Vagina (tissue), 2 donors: Measurements from ENCODE around the gene HPX.

ENCODE experiments used
- POLR2A ChIP-seq, 2 donors: fragments of 450-650 bp; IDR thresholded peaks; one replicate each; pipeline ENCODE4 v1.6.1; 2017; ENCODE audit warnings: antibody characterized with exemption in 2 of 2, mild to moderate bottlenecking in 2 of 2, moderate library complexity in 2 of 2
- POLR2AphosphoS5 ChIP-seq, 2 donors: sonication (generic); formaldehyde crosslinking; IDR thresholded peaks; one replicate each; pipeline ENCODE4 v1.9.0; 2017; ENCODE audit warnings: antibody characterized with exemption in 2 of 2, mild to moderate bottlenecking in 2 of 2, low read depth in 1 of 2; ENCODE audit not compliant: insufficient read depth in 1 of 2
- TF ChIP-seq, protein P1 (sequence below), 3 experiments: fragments of 450-650 bp in 2 of 3; fragments of 200-600 bp in 1 of 3; sonication (generic) in 1 of 3; IDR thresholded peaks; one replicate each; pipeline ENCODE4 v1.5.1; 2017 to 2019; ENCODE audit warnings: antibody characterized with exemption in 3 of 3, mild to moderate bottlenecking in 2 of 3, moderate library complexity in 2 of 3

DNA sequence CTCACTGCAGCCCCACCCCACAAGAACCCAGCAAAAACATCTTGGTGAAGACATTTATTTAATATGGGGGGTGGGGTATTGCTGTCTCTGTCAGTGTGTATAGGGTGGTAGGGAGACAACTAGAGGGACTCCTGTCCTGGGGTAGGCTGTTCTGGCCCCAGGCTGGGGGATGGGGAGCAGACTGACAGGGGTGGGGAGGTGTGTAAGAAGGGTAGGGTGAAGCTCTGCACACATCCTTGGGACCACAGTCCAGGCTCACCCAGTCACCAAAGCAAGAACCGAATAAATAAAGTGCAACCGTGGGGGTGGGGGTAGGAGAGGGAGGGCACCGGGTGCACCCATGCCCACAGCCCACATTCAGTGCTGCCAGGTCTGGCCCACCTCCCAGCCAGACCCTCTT lies 7.8 kb upstream of the HPX start:
- TF ChIP-seq, protein P1, sequence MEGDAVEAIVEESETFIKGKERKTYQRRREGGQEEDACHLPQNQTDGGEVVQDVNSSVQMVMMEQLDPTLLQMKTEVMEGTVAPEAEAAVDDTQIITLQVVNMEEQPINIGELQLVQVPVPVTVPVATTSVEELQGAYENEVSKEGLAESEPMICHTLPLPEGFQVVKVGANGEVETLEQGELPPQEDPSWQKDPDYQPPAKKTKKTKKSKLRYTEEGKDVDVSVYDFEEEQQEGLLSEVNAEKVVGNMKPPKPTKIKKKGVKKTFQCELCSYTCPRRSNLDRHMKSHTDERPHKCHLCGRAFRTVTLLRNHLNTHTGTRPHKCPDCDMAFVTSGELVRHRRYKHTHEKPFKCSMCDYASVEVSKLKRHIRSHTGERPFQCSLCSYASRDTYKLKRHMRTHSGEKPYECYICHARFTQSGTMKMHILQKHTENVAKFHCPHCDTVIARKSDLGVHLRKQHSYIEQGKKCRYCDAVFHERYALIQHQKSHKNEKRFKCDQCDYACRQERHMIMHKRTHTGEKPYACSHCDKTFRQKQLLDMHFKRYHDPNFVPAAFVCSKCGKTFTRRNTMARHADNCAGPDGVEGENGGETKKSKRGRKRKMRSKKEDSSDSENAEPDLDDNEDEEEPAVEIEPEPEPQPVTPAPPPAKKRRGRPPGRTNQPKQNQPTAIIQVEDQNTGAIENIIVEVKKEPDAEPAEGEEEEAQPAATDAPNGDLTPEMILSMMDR (IDR thresholded peaks at IDR 0.05), result no peak
- TF ChIP-seq POLR2AphosphoS5 (IDR thresholded peaks at IDR 0.05; ENCODE audit: insufficient read depth in 1 of 2, low read depth in 1 of 2) (no peak), POLR2A (IDR thresholded peaks at IDR 0.05) (no peak)
